Retinal pigment epithelial cell (primary cell): ENCODE data around the gene DENND1B.

ENCODE experiments used
- DNase-seq: peaks from one replicate; pipeline ENCODE4 v3.0.0-alpha.2; 2010; ENCODE audit warnings: low read depth
- H3K4me3 ChIP-seq: 2 replicates; pipeline ENCODE4 v1.5.1; 2011; ENCODE audit warnings: mild to moderate bottlenecking, low read length, control low read depth, moderate library complexity
- CTCF ChIP-seq: conservative IDR thresholded peaks from 2 replicates; pipeline ENCODE4 v1.5.1; 2011; ENCODE audit warnings: low read depth, low read length, control low read depth, inconsistent platforms

Gene DENND1B

GRCh38 chr1:197637406-197637805 is 137.9 kb downstream of the DENND1B start:
- H3K4me3 ChIP-seq = no peak overlapping the region
- TF ChIP-seq CTCF = no peak
- DNase-seq = no peak

- no peak for TF ChIP-seq CTCF
- DNase-seq = no peak
- no peak overlapping the region for H3K4me3 ChIP-seq
Observed at GRCh38 chr1:197633447-197634078, 141.7 kb downstream of the DENND1B start.

GRCh38 chr1:197632651-197633050 is 142.6 kb downstream of the DENND1B start:
- TF ChIP-seq CTCF = no peak
- DNase-seq = no peak
- no peak overlapping the region for H3K4me3 ChIP-seq

- DNase-seq = no peak
- TF ChIP-seq CTCF = no peak
- H3K4me3 ChIP-seq = no peak overlapping the region
Observed at GRCh38 chr1:197632005-197632404, 143.3 kb downstream of the DENND1B start.

GRCh38 chr1:197622371-197622770 is 152.9 kb downstream of the DENND1B start:
- TF ChIP-seq CTCF = no peak
- no peak for DNase-seq
- no peak overlapping the region for H3K4me3 ChIP-seq

GRCh38 chr1:197621761-197622160 is 153.5 kb downstream of the DENND1B start:
- no peak for TF ChIP-seq CTCF
- no peak overlapping the region for H3K4me3 ChIP-seq
- DNase-seq = no peak

- DNase-seq = no peak
- no peak overlapping the region for H3K4me3 ChIP-seq
- no peak for TF ChIP-seq CTCF
Observed at GRCh38 chr1:197620714-197621163, 154.5 kb downstream of the DENND1B start.
